HG03139 (cell line): ENCODE results near the gene FUT2.
"Not testable (repeated sequence)": the region's sequence is repeated elsewhere in the genome, so short reads cannot be mapped to it uniquely, and the experiment has no call there.

Experiments used
- ATAC-seq: cut with Tn5 transposase; IDR thresholded peaks from one replicate; pipeline ENCODE4 v1.9.1; 2021; ENCODE audit not compliant: unreplicated experiment

Gene FUT2

DNA sequence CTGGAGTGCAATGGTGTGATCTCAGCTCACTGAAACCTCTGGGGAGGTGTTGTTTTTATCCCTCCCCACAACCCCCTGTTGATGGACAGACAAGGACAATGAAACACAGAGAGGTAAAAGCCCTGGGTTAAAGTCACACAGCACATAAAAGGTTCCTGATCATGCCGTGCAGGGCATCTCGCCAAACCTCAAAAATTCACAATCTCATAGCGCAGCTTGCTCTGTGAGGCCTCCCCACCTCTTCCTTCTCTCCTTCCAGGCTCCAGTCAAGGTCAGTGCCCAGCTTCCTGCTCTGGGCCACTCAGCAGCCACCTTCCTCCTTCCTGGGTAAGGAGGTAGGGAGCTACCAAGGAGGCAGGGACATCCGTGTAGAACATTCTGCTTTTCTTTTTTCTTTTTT lies 2.3 kb downstream of the FUT2 start:
- ATAC-seq, result no peak

DNA sequence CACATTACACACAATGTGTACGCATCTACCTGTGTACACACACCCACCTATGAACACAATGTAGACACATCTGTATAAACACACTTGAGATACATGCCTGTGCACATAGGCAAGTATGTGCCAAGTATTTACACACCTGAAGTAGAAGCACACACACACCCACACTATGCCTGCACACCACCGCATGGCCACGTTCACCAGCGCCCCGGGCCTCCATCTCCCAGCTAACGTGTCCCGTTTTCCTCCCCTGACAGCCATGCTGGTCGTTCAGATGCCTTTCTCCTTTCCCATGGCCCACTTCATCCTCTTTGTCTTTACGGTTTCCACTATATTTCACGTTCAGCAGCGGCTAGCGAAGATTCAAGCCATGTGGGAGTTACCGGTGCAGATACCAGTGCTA lies 6.9 kb downstream of the FUT2 start:
- ATAC-seq, result no peak

GRCh38 chr19:48703316-48703715 lies 7.5 kb downstream of the FUT2 start:
- ATAC-seq, result no peak

GRCh38 chr19:48705431-48705830 lies 9.7 kb downstream of the FUT2 start:
- ATAC-seq, result no peak

DNA sequence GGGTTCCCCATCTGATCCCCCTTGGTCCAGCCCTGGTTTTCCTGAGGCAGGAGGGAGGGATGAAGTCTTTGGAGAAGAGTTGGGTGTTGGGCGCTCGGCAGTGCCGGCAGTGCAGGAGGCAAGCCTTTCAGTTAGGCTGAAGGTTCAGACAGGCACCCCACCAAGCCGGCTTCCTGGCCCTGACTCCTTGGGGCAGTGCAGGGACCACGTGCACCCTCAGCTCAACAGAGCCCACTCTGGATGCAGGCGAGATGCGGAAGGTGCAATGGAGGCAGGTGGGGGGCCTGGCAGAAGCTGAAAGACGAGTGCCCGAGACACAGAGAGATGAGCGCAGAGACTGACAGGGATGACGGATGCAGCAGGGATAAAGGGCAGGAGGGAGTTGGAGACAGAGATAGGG lies 12.7 kb downstream of the FUT2 start:
- ATAC-seq, result no peak

- ATAC-seq, result no peak
Observed at GRCh38 chr19:48711106-48711662, 15.4 kb downstream of the FUT2 start.

- no peak for ATAC-seq
Observed at GRCh38 chr19:48713041-48713863, 17.5 kb downstream of the FUT2 start.

GRCh38 chr19:48713864-48714755 lies 18.3 kb downstream of the FUT2 start:
- ATAC-seq, result peak; percentile 85

DNA sequence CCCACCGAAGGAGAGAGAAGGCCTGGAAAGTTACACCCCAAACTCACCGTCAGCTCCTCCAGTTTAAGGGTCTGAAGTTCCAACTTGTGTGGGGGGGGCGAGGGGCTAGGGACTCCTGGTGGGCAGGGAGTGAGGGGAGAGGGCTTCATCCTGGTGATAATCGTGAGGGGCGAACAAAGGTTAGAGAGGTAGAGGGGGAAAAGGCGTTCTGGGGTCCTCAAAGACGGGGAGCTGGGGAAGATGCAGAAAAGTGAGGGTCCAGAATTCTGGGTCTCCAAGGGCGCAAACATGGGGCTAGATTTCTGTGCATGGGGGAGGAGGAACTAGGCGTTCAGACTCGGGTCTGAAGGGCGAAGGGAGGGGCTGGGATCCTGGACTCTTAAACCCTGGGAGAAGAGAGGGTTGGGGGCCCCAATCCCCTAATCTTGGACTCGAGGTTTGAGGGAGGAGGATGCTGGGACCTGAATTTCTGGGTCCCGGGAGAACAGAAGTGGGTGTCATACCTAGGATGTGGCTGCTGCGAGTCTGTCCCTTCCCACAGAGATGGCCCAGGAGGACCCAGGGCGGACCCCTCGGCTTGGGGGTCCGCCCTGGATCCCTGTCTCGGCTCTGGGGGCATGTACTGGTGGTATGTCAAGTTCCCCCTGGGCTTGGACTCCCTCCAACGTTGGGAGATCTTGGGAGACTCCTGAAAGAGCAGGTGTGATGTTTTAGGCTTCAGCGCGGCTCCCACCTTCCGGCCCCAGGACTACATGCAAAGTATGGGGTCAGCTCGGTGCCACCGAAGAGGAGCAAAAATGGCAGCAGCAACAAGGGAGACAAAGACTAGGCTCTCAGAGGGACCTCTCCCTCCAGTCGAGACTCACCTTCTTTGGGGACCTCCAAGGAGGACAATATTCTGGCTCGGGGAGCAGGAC lies 19.2 kb downstream of the FUT2 start:
- no peak for ATAC-seq

GRCh38 chr19:48715681-48716171 lies 20.0 kb downstream of the FUT2 start:
- no peak for ATAC-seq

GRCh38 chr19:48716562-48717291 lies 21.0 kb downstream of the FUT2 start:
- no peak for ATAC-seq

DNA sequence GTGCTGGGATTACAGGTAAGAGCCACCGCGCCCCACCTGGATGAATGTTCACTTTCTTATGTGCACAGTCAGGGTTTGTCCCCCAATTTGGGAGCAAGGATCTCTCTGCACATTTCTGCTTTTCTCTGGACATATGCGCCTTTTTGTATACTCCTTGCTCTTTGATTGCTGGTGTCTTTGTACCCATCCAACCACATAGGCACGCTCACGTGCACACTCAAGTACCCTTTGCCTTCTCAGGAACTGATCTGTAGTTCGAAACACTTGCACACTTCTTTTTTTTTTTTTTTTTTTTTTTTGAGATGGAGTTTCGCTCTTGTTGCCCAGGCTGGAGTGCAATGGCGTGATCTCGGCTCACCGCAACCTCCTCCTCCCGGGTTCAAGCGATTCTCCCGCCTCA lies 22.3 kb downstream of the FUT2 start:
- not testable (repeated sequence) for ATAC-seq

DNA sequence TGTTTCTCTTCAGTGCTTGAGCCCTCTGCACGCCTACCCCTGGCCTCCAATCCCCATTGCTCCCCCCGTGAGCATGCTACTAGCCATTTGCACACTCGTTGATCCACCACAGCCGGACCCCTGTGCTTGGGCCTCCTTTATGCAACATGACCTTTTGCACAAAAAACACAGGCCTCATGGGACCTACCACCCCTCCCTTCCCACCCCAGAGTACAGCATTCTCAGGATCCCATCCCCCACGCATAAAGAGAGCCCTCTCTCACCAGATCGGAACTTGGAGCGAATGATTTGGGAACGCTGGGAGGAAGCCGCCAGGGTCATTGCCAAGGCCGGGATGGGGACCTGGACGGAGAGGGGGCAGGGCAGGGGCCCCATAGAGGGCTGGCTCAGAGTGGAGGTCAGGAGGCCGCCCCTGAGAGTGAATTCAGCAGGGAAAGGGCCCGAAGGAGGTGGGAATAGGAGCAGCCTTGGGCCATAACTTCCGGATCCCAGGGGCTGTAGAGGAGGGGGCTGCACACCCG lies 23.0 kb downstream of the FUT2 start:
- ATAC-seq, result no peak

DNA sequence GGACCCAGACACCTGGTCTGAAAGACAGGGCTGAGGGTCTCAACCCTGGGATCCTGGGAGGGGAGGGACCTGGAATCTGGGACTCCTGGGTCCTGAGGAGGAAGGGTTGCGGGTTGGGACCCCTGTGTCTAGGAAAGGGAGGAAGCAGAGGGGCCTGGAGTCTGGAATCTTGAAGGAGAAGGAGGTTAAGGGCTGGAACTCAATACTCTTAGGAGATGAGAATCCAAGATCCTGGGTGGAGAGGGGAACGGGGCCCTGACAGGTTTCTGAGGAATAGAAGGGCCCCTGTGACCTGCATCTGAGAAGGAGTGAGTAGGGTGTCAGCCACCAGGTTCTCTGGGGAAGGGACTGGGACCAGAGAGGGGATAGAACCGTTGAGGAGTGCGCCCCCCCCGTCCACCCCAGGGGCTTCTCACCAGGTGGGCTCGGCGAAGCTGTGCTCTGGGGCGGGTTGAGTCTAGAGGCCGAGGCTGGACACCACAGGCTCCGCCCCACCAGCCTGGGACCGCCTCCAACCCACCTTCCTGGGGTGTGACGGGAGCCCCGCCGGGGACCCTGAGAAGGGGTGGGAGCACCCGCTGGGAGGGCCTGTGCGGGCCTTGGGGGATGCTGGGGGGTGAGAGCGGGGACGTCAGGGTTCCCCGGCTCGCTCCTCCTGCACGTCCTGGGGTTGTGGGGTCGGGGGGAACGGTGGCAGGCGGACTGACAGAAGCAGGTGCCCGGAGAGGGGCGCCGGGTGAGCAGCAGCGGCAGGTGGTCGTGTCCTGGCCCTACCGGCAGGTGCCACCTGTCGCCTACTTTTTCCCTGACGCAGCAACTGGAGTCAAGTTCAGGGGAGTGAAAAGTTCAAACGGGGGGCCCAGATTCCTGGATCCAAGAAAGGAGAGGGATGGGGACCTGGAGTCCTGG lies 23.7 kb downstream of the FUT2 start, which contains the start of gene MAMSTR:
Gene MAMSTR, minus strand, starts transcription at position 463 of the 909 bp plus-strand sequence. CDS start 694 bp downstream, outside the sequence.
- ATAC-seq, result no peak

DNA sequence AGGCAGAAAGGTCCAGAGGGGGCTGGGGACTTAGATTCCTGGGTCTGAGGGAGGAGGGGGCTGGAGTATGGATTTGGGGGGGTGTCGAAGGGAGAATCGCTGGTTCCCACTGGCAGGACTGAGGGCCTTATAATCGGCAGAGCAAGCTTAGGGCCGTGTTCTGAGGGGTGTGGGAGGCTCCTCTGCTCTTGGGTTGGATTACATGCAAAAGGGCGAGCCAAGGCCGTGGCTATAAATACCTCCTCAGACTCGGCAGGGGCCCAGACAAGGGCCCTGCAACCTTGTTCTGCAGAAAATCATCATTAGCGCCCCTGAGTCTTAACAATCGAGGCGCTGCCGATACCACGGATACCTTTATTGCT lies 24.5 kb downstream of the FUT2 start:
- ATAC-seq, result no peak

GRCh38 chr19:48720613-48721296 lies 25.0 kb downstream of the FUT2 start:
- peak; percentile 74 for ATAC-seq

DNA sequence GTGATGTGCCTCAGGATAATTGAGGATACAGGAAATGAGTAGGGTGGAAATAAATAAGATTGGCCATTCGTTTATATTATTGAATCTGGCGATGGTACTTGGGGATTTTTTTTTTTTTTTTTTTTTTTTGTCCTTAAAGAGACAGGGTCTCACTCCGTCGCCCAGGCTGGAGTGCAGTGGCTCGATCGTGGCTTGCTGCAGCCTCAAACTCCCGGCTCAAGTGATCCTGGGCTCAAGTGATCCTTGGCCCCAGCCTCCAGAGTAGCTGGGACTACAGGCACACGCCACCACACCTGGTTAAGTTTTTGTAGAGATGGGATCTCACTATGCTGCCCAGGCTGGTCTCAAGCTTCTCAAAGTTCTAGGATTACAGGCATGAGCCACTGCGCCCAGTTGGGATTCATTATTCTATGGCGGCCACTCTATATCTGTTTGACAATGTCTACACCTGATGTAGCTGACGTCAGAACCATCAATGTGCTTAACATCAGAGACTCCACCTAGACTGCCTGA lies 26.5 kb downstream of the FUT2 start:
- ATAC-seq, result no peak
